HCT116 (cell line): ENCODE results near the gene WWP2. TPM values are rescaled to one million over a fixed set of nuclear protein-coding genes. Genes with fewer than 3 reads are reported as not detected.

Experiments used
- ATAC-seq: fragments of 200-7000 bp; cut with Tn5 transposase; 2 replicates; pipeline ENCODE4 v1.9.1; 2020; ENCODE audit warnings: mild to moderate bottlenecking, moderate library complexity
- BruUV-seq: library from RNA; stranded (reverse); fragments of 400-500 nt; replicated peaks from 2 replicates; lab custom pipeline; 2021; lab: Mats Ljungman, UMichigan
- CTCF ChIA-PET: fragments of 300-600 bp; sonication (Branson Sonifier 250); formaldehyde crosslinking; loops from one replicate; lab custom pipeline; 2021; ENCODE audit warnings: antibody characterized with exemption; lab: Charles Lee
- POLR2A ChIA-PET: fragments of 300-600, 350-600 bp; sonication (Branson Sonifier 250); formaldehyde crosslinking; loops from one replicate; lab custom pipeline; 2021; ENCODE audit warnings: antibody characterized with exemption; lab: Charles Lee
- RAD21 ChIA-PET, 2 experiments: fragments of 300-600 bp; sonication (Branson Sonifier 250); formaldehyde crosslinking; loops; one replicate each; lab custom pipeline; 2023; ENCODE audit warnings: low total read pairs in 2 of 2; ENCODE audit not compliant: uncharacterized antibody in 2 of 2, unreplicated experiment in 2 of 2, low non-redundant PET in 1 of 2; lab: Charles Lee
- DNase-seq: peaks from one replicate; pipeline ENCODE4 v3.0.0-alpha.2; 2010; ENCODE audit warnings: low read depth, low spot score
- H2AFZ ChIP-seq: fragments of 200-600 bp; shearing (Covaris generic), sonication (generic); 2 replicates; pipeline ENCODE4 v1.6.1; 2017; ENCODE audit warnings: low read depth, mixed run types, mixed read lengths, antibody characterized with exemption, low read length; ENCODE audit not compliant: poor library complexity, severe bottlenecking
- H3K27ac ChIP-seq: 2 replicates; pipeline ENCODE4 v1.5.1; 2012; ENCODE audit warnings: low read depth, low read length
- H3K27me3 ChIP-seq: fragments of 200-600 bp; sonication (generic); 2 replicates; pipeline ENCODE4 v1.6.1; 2016; ENCODE audit warnings: mixed run types, low read length, mixed read lengths; ENCODE audit not compliant: insufficient read depth
- H3K36me3 ChIP-seq, 2 experiments: fragments of 200-500 bp in 1 of 2; fragments of 200-600 bp in 1 of 2; sonication (Bioruptor generic) in 1 of 2; sonication (generic) in 1 of 2; 2 replicates each; pipeline versions ENCODE4 v1.5.1 to v1.6.1; 2014 to 2016; ENCODE audit warnings: low read length in 2 of 2, inconsistent platforms in 1 of 2, mixed read lengths in 1 of 2, mixed run types in 1 of 2; ENCODE audit not compliant: insufficient read depth in 2 of 2, control insufficient read depth in 1 of 2
- H3K4me1 ChIP-seq, 2 experiments: fragments of 200-600 bp in 1 of 2; sonication (generic) in 1 of 2; 2 replicates each; pipeline versions ENCODE4 v1.5.1 to v1.6.1; 2012 to 2017; ENCODE audit warnings: low read length in 2 of 2, inconsistent platforms in 1 of 2, mild to moderate bottlenecking in 1 of 2, mixed read lengths in 1 of 2, mixed run types in 1 of 2, moderate library complexity in 1 of 2; ENCODE audit not compliant: insufficient read depth in 2 of 2, control insufficient read depth in 1 of 2
- H3K4me2 ChIP-seq: fragments of 200-600 bp; sonication (generic); 2 replicates; pipeline ENCODE4 v1.6.1; 2017; ENCODE audit warnings: mixed run types, low read length, mixed read lengths
- H3K4me3 ChIP-seq, 2 experiments: fragments of 200-600 bp in 1 of 2; sonication (generic) in 1 of 2; replicated peaks in 1 of 2; 2 replicates each; pipeline ENCODE4 v1.5.1; 2011 to 2016; ENCODE audit warnings: low read length in 2 of 2, control low read depth in 1 of 2, low read depth in 1 of 2, mild to moderate bottlenecking in 1 of 2, mixed read lengths in 1 of 2, mixed run types in 1 of 2
- H3K79me2 ChIP-seq: fragments of 200-600 bp; sonication (generic); 2 replicates; pipeline ENCODE4 v1.6.1; 2017; ENCODE audit warnings: mild to moderate bottlenecking, mixed run types, low read length, moderate library complexity, mixed read lengths; ENCODE audit not compliant: insufficient read depth
- H3K9ac ChIP-seq: fragments of 200-600 bp; sonication (generic); 2 replicates; pipeline ENCODE4 v1.6.1; 2016; ENCODE audit warnings: low read length, mixed read lengths
- H3K9me2 ChIP-seq: fragments of 200-600 bp; sonication (generic), shearing (Covaris generic); 2 replicates; pipeline ENCODE4 v1.6.1; 2017; ENCODE audit warnings: mixed run types, mild to moderate bottlenecking, moderate library complexity; ENCODE audit not compliant: insufficient read depth
- H3K9me3 ChIP-seq, 2 experiments: fragments of 200-500 bp in 1 of 2; fragments of 200-600 bp in 1 of 2; sonication (Bioruptor generic) in 1 of 2; sonication (generic) in 1 of 2; 2 replicates each; pipeline ENCODE4 v1.6.1; 2014 to 2017; ENCODE audit warnings: low read length in 2 of 2, mixed read lengths in 2 of 2, inconsistent platforms in 1 of 2, low read depth in 1 of 2, mild to moderate bottlenecking in 1 of 2, mixed run types in 1 of 2, moderate library complexity in 1 of 2; ENCODE audit not compliant: control insufficient read depth in 1 of 2, insufficient read depth in 1 of 2
- H4K20me1 ChIP-seq: fragments of 200-600 bp; sonication (generic), shearing (Covaris generic); 2 replicates; pipeline ENCODE4 v1.6.1; 2017; ENCODE audit warnings: mixed run types, mild to moderate bottlenecking, moderate library complexity; ENCODE audit not compliant: insufficient read depth
- CEBPB ChIP-seq: IDR thresholded peaks from 2 replicates; pipeline ENCODE4 v1.6.1; 2012; ENCODE audit warnings: low read depth
- EGR1 ChIP-seq: IDR thresholded peaks from 2 replicates; pipeline ENCODE4 v1.6.1; 2012; ENCODE audit warnings: low read depth
- ELF1 ChIP-seq: IDR thresholded peaks from 2 replicates; pipeline ENCODE4 v1.6.1; 2012; ENCODE audit warnings: low read depth, borderline replicate concordance
- EZH2 ChIP-seq: fragments of 200-600 bp; sonication (generic); IDR thresholded peaks from 2 replicates; pipeline ENCODE4 v1.6.1; 2017; ENCODE audit warnings: antibody characterized with exemption, mixed run types
- EZH2phosphoT487 ChIP-seq: fragments of 200-600 bp; IDR thresholded peaks from 2 replicates; pipeline ENCODE4 v1.6.1; 2018; ENCODE audit warnings: antibody characterized with exemption, borderline replicate concordance
- JUND ChIP-seq: IDR thresholded peaks from 2 replicates; pipeline ENCODE4 v1.6.1; 2012
- POLR2AphosphoS5 ChIP-seq: IDR thresholded peaks from 2 replicates; pipeline ENCODE4 v1.6.1; 2011; ENCODE audit warnings: mild to moderate bottlenecking, low read depth, low read length, moderate library complexity
- RAD21 ChIP-seq: IDR thresholded peaks from 2 replicates; pipeline ENCODE4 v1.6.1; 2012; ENCODE audit warnings: low read depth, mild to moderate bottlenecking
- SIN3A ChIP-seq: IDR thresholded peaks from 2 replicates; pipeline ENCODE4 v1.6.1; 2012; ENCODE audit warnings: low read depth
- SP1 ChIP-seq: IDR thresholded peaks from 2 replicates; pipeline ENCODE4 v1.6.1; 2012; ENCODE audit warnings: low read depth
- ZFX ChIP-seq: fragments of 450-650 bp; IDR thresholded peaks from 2 replicates; pipeline ENCODE4 v1.6.1; 2017
- intact Hi-C: fragments of 100-400 bp; cut with micrococcal nuclease; formaldehyde crosslinking; loops from 2 replicates; pipeline ENCODE4 v1.10.0; 2022
- total RNA-seq: library from RNA; stranded (reverse); gene quantifications from one replicate; pipeline ENCODE4 v1.2.1, GENCODE V29; 2021; ENCODE audit not compliant: unreplicated experiment
- TF ChIP-seq, protein P1 (sequence below), 3 experiments: fragments of 200-600 bp in 1 of 3; sonication (generic) in 1 of 3; IDR thresholded peaks in 2 of 3; conservative IDR thresholded peaks in 1 of 3; 2 replicates each; pipeline ENCODE4 v1.5.1; 2012 to 2017; ENCODE audit warnings: low read depth in 2 of 3, low read length in 2 of 3, antibody characterized with exemption in 1 of 3, borderline replicate concordance in 1 of 3, control low read depth in 1 of 3, mild to moderate bottlenecking in 1 of 3, mixed read lengths in 1 of 3, mixed run types in 1 of 3, moderate library complexity in 1 of 3; ENCODE audit not compliant: insufficient read depth in 1 of 3
- TF ChIP-seq, protein P2 (sequence below): IDR thresholded peaks from 2 replicates; pipeline ENCODE4 v1.6.1; 2012
- TF ChIP-seq, protein P3 (sequence below): IDR thresholded peaks from 2 replicates; pipeline ENCODE4 v1.6.1; 2012; ENCODE audit warnings: low read depth
- TF ChIP-seq, protein P4 (sequence below): IDR thresholded peaks from 2 replicates; pipeline ENCODE4 v1.6.1; 2012

Gene WWP2
- total RNA-seq, 1 experiment from 2014 or later, result 44.2 TPM

DNA sequence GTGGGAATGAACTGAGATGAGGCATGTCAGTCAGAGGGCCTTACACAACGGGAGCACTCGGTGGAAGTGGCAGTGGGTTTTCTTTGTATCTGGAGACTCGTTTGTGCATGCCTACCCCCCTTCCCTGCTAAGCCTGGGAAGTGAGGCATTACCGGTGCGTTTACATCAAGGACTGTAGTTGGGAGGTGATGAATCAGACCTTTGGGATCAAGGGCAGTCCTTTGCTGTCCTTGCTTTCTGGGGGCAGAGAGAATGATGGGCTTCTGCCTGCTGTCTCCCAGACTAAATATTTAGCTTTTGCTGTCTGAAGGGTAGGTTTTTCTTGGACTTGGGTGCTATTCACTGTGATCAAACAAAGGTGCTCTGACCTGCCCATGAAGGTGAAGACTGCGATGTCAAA lies 83.0 kb downstream of the WWP2 start:
- no peaks in the 10 kb centered on the region for H3K27me3 ChIP-seq
- H3K4me1 ChIP-seq, result no peaks in the 10 kb centered on the region
- no peak overlapping the region for H3K4me2 ChIP-seq
- ATAC-seq (no peak), DNase-seq (no peak)
- H3K4me3 ChIP-seq, result no peak overlapping the region
- POLR2A ChIA-PET, result no interaction called here
- BruUV-seq, result no TSS peak
- no peak overlapping the region for H3K27ac ChIP-seq
- H4K20me1 ChIP-seq, result no peaks in the 10 kb centered on the region
- CTCF ChIA-PET, result no interaction called here
- no peaks in the 10 kb centered on the region for H3K79me2 ChIP-seq
- no peak overlapping the region for H3K9ac ChIP-seq
- peaks cover 0 to 2% of the 10 kb centered on the region in 2 experiments; a peak in 1 of 4 replicates for H3K36me3 ChIP-seq
- no peak overlapping the region for H2AFZ ChIP-seq
- no peaks in the 10 kb centered on the region for H3K9me3 ChIP-seq
- RAD21 ChIA-PET, result no interaction called here
- TF ChIP-seq JUND, result no peak
- TF ChIP-seq, protein P1, sequence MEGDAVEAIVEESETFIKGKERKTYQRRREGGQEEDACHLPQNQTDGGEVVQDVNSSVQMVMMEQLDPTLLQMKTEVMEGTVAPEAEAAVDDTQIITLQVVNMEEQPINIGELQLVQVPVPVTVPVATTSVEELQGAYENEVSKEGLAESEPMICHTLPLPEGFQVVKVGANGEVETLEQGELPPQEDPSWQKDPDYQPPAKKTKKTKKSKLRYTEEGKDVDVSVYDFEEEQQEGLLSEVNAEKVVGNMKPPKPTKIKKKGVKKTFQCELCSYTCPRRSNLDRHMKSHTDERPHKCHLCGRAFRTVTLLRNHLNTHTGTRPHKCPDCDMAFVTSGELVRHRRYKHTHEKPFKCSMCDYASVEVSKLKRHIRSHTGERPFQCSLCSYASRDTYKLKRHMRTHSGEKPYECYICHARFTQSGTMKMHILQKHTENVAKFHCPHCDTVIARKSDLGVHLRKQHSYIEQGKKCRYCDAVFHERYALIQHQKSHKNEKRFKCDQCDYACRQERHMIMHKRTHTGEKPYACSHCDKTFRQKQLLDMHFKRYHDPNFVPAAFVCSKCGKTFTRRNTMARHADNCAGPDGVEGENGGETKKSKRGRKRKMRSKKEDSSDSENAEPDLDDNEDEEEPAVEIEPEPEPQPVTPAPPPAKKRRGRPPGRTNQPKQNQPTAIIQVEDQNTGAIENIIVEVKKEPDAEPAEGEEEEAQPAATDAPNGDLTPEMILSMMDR (IDR thresholded peaks at IDR 0.05 in 2 of 3, conservative IDR thresholded peaks at IDR 0.05 in 1 of 3; ENCODE audit: borderline replicate concordance in 1 of 3, insufficient read depth in 1 of 3, low read depth in 2 of 3, low read length in 2 of 3), result no peak
- no peak for TF ChIP-seq ELF1
- no peak for TF ChIP-seq RAD21
- TF ChIP-seq POLR2AphosphoS5, result no peak
- no peaks in the 10 kb centered on the region for H3K9me2 ChIP-seq
- intact Hi-C loops, result no loop called here

DNA sequence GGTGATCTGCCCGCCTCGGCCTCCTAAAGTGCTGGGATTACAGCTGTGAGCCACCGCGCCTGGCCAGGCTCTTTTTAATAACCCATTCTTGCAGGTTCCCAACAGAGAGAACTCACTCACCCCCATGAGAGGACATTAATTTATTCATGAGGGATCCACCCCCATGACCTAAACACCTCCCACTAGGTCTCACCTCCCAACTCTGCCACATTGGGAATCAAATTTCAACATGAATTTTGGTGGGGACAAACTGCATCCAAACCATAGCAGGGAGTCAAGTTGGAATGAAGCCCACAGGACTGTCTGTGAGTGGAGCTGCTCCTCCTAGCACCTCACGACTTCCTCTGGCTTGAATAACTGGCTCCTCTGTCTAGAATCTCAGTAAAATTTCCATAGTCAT lies 85.5 kb downstream of the WWP2 start:
- intact Hi-C loops, result no loop called here
- no peak overlapping the region for H2AFZ ChIP-seq
- H3K9ac ChIP-seq, result no peak overlapping the region
- no peaks in the 10 kb centered on the region for H3K36me3 ChIP-seq
- no peak overlapping the region for H3K4me3 ChIP-seq
- ChIA-PET RAD21 (no interaction called here), POLR2A (interaction anchor here (0.7 kb wide), 1 partner anchor 44 kb away, joined by 3 read pairs; no protein-coding TSS in a partner anchor), CTCF (no interaction called here)
- H3K79me2 ChIP-seq, result no peaks in the 10 kb centered on the region
- H3K9me2 ChIP-seq, result no peaks in the 10 kb centered on the region
- no peaks in the 10 kb centered on the region for H3K4me1 ChIP-seq
- no peak for ATAC-seq
- no peaks in the 10 kb centered on the region for H3K9me3 ChIP-seq
- no peaks in the 10 kb centered on the region for H4K20me1 ChIP-seq
- no peaks in the 10 kb centered on the region for H3K27me3 ChIP-seq
- DNase-seq, result no peak
- H3K4me2 ChIP-seq, result no peak overlapping the region
- no TSS peak for BruUV-seq
- H3K27ac ChIP-seq, result no peak overlapping the region
- TF ChIP-seq, protein P2, sequence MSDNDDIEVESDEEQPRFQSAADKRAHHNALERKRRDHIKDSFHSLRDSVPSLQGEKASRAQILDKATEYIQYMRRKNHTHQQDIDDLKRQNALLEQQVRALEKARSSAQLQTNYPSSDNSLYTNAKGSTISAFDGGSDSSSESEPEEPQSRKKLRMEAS, result no peak
- TF ChIP-seq, protein P3, sequence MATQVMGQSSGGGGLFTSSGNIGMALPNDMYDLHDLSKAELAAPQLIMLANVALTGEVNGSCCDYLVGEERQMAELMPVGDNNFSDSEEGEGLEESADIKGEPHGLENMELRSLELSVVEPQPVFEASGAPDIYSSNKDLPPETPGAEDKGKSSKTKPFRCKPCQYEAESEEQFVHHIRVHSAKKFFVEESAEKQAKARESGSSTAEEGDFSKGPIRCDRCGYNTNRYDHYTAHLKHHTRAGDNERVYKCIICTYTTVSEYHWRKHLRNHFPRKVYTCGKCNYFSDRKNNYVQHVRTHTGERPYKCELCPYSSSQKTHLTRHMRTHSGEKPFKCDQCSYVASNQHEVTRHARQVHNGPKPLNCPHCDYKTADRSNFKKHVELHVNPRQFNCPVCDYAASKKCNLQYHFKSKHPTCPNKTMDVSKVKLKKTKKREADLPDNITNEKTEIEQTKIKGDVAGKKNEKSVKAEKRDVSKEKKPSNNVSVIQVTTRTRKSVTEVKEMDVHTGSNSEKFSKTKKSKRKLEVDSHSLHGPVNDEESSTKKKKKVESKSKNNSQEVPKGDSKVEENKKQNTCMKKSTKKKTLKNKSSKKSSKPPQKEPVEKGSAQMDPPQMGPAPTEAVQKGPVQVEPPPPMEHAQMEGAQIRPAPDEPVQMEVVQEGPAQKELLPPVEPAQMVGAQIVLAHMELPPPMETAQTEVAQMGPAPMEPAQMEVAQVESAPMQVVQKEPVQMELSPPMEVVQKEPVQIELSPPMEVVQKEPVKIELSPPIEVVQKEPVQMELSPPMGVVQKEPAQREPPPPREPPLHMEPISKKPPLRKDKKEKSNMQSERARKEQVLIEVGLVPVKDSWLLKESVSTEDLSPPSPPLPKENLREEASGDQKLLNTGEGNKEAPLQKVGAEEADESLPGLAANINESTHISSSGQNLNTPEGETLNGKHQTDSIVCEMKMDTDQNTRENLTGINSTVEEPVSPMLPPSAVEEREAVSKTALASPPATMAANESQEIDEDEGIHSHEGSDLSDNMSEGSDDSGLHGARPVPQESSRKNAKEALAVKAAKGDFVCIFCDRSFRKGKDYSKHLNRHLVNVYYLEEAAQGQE, result no peak
- TF ChIP-seq SIN3A (no peak), ELF1 (no peak), SP1 (no peak), EGR1 (no peak), EZH2 (no peak), EZH2phosphoT487 (no peak), CEBPB (no peak), ZFX (no peak)
- TF ChIP-seq, protein P4, sequence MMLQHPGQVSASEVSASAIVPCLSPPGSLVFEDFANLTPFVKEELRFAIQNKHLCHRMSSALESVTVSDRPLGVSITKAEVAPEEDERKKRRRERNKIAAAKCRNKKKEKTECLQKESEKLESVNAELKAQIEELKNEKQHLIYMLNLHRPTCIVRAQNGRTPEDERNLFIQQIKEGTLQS, result no peak
